ENCODE results near the gene DAZL.

DNA sequence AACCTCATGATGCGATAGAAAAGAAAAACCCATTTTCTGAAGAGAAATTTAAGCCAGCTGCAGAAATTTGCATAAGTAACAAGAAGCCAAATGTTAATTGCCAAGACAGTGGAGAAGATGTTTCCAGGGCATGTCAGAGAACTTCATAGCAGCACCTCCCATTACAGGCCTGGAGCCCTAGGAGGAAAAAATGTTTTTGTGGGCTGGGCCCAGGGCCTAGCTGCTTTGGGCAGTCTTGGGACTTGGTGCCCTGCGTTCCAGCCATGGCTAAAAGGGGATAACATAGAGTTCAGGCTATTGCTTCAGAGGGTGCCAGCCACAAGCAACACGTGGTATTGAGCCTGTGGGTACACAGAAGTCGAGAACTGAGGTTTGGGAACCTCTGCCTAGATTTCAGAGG is 10.9 kb upstream of the DAZL start:
- TF ChIP-seq CTCF (conservative IDR thresholded peaks at IDR 0.05) = no peak
- TF ChIP-seq EZH2 (IDR thresholded peaks at IDR 0.05; ENCODE audit: low read depth) = no peak

Data from PC-9 (cell line).